NCI-H82 treated with DMSO at 0.1 percent for 48 hours (cell line): ENCODE results near the gene MAST2.

Experiments used
- DNase-seq: peaks from one replicate; lab custom pipeline; 2025; ENCODE audit not compliant: unreplicated experiment; lab: John Stamatoyannopoulos, UW

MAST2 gene

DNA sequence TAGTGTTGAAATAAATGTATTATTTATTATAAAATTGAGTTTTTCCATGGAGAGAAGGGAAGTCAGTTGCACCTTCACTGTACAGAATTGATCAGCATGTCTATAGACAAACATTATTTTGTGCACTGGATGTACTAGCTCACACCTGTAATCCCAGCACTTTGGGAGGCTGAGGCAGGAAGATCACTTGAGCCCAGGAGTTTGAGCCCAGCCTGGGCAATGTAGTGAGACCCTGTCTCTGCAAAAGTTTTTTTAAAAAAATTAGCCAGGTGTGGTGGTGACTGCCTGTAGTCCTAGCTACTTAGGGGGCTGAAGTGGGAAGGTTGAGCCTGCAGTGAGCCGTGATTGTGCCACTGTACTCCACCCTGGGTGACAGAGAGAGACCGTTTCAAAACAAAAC is 87.7 kb downstream of the MAST2 start:
- DNase-seq = no peak

DNA sequence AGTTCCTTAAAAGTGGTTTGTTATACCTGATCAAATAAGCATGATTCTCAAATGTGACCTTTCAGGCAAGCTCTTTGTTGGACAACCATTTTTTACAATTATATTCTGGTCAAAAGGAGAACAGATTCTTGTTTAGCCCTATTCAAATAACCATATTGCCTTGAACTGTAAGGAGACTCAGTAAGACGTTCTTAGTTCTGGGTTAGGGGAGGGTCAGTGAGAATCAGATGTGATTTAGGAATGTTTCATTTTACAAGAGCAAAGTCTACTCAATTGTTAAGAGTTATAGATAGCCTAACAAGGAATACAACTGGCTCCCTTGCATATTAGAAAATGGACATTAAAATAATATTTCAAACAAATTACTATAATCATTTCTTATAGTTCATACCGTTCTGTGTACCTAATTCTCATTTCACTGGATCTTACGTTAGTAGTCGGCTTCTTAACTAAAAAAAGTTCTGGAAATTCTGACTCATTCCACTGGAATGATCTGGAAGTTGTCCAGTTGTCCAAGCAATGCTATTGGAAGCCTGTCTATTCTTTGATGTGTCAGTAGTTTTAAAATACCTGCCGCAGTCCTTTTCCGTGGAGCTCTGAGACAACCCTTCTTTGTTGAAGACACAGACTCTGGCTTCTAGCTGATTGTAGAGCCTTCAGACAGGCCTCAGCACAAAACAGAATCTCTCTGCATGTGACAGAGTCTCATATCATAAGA is 88.8 kb downstream of the MAST2 start:
- no peak for DNase-seq

DNA sequence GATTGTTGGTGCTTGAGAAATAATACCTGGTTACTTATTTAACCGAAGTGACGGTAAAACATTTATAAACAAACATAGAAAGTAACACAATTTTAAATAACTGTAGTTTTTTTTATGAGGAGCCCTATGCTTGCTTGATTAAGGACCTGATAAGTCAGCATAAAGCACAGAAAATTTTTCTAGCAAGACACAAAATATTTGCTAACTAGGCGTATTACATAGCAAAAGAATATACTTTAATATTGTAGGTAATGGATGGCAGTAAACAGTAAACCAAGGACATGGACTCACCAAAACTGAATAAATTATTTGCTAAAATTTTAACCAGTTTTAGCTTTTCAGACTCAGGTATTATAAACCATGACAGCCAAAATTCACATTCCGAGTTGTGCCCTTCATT is 90.9 kb downstream of the MAST2 start:
- no peak for DNase-seq

DNA sequence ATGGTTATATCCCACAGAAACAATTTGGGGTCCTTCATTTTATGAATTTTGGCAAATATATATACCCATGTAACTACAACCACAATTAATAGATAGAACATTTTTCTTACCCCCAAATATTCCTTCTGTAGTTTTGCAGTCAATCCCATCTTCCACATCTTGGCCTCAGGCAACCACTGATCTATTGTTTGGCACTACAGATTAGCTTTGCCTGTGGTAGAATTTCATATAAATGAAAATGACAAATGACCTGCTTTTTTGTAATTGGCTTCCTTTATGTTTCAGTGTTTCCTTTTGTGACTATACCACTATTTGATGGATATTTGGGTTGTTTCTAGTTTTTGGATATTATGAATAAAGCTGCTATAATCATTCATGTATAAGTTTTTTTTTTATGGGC is 91.5 kb downstream of the MAST2 start:
- DNase-seq = no peak

- no peak for DNase-seq
These were observed 92.0 kb downstream of the MAST2 start for GRCh38 chr1:45895406-45895805.

- no peak for DNase-seq
These were observed 103.5 kb downstream of the MAST2 start for GRCh38 chr1:45906883-45907282.

DNA sequence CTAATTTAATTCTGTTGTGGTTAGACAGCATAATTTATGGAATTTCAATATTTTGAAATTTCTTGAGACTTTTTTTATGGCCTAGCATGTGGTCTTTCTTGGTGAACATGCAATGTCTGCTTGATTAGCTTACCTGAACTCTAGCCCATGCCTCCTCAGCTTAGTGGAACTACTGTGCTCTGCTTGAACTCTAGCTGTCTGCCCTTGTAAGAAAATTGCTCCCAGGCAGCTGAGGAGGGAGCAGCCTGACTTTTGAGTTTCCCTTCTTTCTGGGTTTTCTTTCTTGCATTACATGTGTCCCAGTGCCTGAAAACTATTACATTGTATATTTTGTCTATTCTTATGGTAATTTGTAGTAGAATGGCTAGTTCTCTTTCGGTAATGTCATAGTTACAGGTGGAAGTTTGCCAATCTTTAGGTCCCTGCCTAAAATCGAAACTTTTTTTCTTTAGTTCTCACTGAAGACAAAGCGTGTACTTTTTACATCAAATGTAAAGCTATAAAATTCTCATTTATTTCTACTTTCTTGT is 105.3 kb downstream of the MAST2 start:
- no peak for DNase-seq

DNA sequence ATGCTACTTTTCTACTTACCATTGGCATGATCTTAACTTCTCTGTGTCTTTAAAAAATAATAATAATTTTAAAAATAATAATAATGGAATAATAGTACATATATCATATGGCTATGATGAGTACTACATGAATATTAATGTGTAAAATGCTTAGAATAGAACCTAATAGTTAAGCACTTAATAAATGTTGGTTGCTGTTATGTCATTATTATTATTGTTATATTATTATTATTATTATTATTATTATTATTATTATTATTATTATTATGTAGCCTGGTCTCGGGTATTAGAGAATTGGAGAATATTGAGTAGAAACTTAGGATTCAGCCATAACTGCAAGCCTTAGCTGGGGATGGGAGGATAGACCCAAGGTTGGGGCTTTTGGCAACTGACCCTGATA is 108.2 kb downstream of the MAST2 start:
- no peak for DNase-seq

GRCh38 chr1:45913183-45913683 is 109.8 kb downstream of the MAST2 start:
- DNase-seq = no peak

GRCh38 chr1:45913731-45914501 is 110.5 kb downstream of the MAST2 start:
- DNase-seq = no peak

DNA sequence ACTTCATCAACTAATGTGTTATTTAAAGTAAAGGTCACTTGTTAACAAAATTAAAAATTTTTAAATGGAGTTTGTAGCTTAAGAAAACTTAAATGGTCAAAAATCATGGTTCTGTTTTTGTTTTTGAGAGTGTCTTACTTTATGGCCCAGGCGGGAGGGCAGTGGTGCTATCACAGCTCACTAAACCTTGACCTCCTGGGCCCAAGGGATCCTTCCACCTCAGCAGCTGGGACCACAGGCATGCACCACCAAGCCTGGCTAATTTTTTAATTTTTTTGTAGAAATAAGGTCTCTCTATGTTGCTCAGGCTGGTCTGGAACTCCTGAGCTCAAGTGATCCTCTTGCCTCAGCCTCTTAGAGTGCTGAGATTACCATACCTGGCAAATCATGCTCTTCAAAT is 111.4 kb downstream of the MAST2 start:
- no peak for DNase-seq

DNA sequence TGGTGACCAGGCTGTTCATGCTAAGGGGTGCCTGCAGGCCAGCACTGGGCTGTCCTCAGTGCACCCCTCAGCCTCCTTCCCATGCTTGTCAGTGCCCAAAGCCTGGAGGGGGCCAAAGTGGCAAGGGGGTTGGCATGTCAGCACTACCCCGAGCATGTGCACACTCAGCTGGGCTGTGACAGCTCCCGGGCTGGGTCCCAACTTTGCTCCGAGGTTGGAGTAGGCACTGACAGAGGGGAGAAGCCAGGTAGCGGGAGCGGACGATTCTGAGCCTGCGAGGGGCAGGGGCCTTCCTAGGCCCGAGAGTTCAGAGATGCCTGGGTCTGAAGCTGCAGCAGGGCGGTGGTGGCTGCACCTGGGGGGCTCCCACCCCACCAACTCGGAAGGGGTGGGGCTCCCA is 119.0 kb downstream of the MAST2 start:
- DNase-seq = no peak

- no peak for DNase-seq
These were observed 119.4 kb downstream of the MAST2 start for GRCh38 chr1:45922813-45923212.

GRCh38 chr1:45923343-45923742 is 119.9 kb downstream of the MAST2 start:
- no peak for DNase-seq

- DNase-seq = peak; percentile 66
These were observed 121.3 kb downstream of the MAST2 start for GRCh38 chr1:45924736-45925135.

GRCh38 chr1:45925728-45926287 is 122.4 kb downstream of the MAST2 start:
- no peak for DNase-seq

DNA sequence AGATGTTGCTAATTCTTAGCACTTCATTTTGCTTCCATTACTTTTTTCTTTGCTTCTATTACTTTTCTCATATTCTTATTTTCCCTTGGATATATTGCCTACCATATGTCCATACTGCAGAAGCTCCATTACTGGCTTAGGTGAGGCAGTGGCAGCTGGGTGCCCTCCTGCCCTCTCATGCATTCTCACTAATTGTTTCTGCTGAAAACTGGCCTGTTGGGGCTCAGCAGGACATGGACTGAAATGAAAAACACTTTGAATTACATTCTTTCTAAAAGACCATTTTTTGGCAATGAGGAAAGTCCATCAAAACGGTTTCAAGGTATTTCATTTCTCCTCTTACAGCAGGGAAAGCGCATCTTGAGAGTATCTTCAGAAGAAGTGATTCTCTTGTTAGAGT is 122.9 kb downstream of the MAST2 start:
- no peak for DNase-seq

DNA sequence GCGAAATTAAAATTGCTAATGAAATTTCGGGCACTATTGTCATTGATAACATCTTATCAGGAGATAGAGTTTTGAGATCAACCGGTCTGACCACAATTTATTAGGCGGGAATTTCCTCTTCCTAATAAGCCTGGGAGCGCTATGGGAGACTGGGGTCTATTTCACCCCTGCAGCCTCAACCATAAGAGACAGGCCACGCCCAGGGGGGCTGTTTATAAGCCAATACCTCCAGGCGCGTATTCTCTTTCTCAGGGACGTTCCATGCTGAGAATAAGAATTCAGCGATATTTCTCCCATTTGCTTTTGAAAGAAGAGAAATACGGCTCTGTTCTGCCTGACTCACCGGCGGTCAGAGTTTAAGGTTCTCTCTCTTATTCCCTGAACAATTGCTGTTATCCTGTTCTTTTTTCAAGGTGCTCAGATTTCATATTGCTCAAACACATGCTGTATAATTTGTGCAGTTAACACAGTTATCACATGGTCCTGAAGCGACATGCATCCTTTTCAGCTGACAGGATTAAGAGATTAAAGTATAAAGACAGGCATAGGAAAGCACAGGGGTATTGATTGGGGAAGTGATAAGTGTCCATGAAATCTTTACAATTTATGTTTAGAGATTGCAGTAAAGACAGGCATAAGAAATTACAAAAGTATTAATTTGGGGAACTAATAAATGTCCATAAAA is 124.0 kb downstream of the MAST2 start:
- peak; percentile 66 for DNase-seq

DNA sequence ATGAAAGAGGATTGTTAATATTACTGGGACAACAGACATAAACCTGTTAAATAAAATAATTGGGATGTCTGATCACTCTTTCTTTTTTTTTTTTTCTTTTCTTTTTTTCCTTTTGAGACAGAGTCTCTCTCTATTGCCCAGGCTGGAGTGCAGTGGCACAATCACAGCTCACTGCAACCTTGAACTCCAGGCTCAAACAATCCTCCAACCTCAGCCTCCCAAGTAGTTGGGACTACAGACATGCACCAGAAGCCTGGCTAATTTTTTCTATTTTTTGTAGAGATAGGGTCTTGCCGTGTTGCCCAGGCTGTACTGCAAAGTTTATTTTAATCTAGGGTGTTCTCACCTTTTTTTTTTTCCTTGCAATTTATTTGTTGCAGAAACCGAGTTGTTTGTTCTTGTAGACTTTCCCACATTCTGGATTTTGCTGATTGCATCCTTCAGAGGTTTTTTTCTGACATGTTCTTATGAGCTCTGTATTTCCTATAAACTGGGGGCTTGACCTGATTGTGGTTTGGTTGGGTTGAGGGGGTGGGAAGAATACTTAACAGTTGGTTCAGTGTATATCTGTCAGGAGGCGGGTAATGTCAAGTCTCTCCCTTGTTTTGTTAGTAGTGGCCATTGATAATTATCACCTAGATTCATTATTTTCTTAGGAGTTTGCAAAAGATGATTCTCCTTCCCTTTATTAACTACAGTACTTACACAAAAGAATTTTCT is 125.2 kb downstream of the MAST2 start:
- DNase-seq = no peak

DNA sequence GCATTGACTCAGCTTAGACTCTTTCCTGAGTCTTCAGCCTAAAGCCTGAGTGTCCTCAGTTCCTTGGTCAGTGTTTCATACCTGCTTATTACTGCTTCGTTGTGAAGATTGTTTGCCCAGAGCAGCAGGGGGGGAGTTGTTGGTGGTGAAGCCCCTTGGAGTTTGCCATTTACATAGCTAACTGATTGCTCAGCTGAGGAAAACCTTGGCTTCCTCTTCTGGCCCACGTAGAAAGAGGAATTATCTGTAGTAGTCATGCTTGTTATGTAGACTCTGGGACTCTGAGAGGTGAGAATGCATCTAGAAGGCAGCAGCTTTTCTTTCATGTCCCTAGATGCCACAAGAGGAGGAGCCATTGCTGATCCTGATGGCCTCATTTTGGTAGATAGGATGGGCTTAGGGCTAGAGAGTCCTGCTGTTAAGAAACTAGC is 125.9 kb downstream of the MAST2 start:
- no peak for DNase-seq
